GM23338 (cell line): ENCODE results near the gene PGP. TPM values are rescaled to one million over a fixed set of nuclear protein-coding genes. Genes with fewer than 3 reads are reported as not detected.

ENCODE experiments used
- ATAC-seq: fragments of 200-7000 bp; cut with Tn5 transposase; 3 replicates; pipeline ENCODE4 v1.9.1; 2020
- DNase-seq: peaks from one replicate; pipeline ENCODE4 v3.0.0-alpha.2; 2015; ENCODE audit warnings: low spot score
- H2AFZ ChIP-seq: fragments of 200-600 bp; sonication (generic); 2 replicates; pipeline ENCODE4 v1.8.0; 2016; ENCODE audit warnings: antibody characterized with exemption, mild to moderate bottlenecking, moderate library complexity
- H3F3A ChIP-seq: fragments of 200-600 bp; sonication (generic); replicated peaks from 2 replicates; pipeline ENCODE4 v1.8.0; 2017; ENCODE audit warnings: antibody characterized with exemption, mixed run types, low read depth
- H3K27ac ChIP-seq: fragments of 200-600 bp; sonication (generic); 2 replicates; pipeline ENCODE4 v1.6.1; 2016; ENCODE audit warnings: low read depth
- H3K27me3 ChIP-seq: fragments of 200-600 bp; sonication (generic); 2 replicates; pipeline ENCODE4 v1.8.0; 2016; ENCODE audit warnings: mild to moderate bottlenecking, mixed run types, moderate library complexity; ENCODE audit not compliant: insufficient read depth
- H3K36me3 ChIP-seq: fragments of 200-600 bp; sonication (generic); 2 replicates; pipeline ENCODE4 v1.8.0; 2016; ENCODE audit warnings: mild to moderate bottlenecking; ENCODE audit not compliant: insufficient read depth
- H3K4me1 ChIP-seq: fragments of 200-600 bp; sonication (generic); 2 replicates; pipeline ENCODE4 v1.8.0; 2016; ENCODE audit warnings: mild to moderate bottlenecking, moderate library complexity; ENCODE audit not compliant: insufficient read depth
- H3K4me2 ChIP-seq: fragments of 200-600 bp; sonication (generic); 2 replicates; pipeline ENCODE4 v1.7.1; 2017; ENCODE audit warnings: mixed run types
- H3K4me3 ChIP-seq: fragments of 200-600 bp; sonication (generic); 2 replicates; pipeline ENCODE4 v1.6.1; 2016; ENCODE audit warnings: mixed run types
- H3K79me2 ChIP-seq: fragments of 200-600 bp; sonication (generic); replicated peaks from 2 replicates; pipeline ENCODE4 v1.8.0; 2017; ENCODE audit warnings: mild to moderate bottlenecking; ENCODE audit not compliant: insufficient read depth
- H3K9me2 ChIP-seq: fragments of 200-600 bp; sonication (generic); 2 replicates; pipeline ENCODE4 v1.8.0; 2017; ENCODE audit not compliant: insufficient read depth
- H4K20me1 ChIP-seq: fragments of 200-600 bp; sonication (generic); replicated peaks from 2 replicates; pipeline ENCODE4 v1.8.0; 2017; ENCODE audit warnings: mild to moderate bottlenecking; ENCODE audit not compliant: insufficient read depth
- H3K27ac Mint-ChIP-seq: 2 replicates; pipeline ENCODE4 v1.8.0; 2020; ENCODE audit warnings: inconsistent platforms, mild to moderate bottlenecking, moderate library complexity, mixed read lengths
- H3K27me3 Mint-ChIP-seq: 3 replicates; pipeline ENCODE4 v1.8.0; 2022; ENCODE audit warnings: low read depth, mild to moderate bottlenecking, moderate library complexity, mixed read lengths, inconsistent platforms; ENCODE audit not compliant: insufficient read depth, poor library complexity
- H3K36me3 Mint-ChIP-seq: 3 replicates; pipeline ENCODE4 v1.8.0; 2021; ENCODE audit warnings: low read depth, mild to moderate bottlenecking, inconsistent platforms, moderate library complexity, mixed read lengths
- H3K4me1 Mint-ChIP-seq: 3 replicates; pipeline ENCODE4 v1.8.0; 2020; ENCODE audit warnings: mild to moderate bottlenecking, inconsistent platforms, mixed read lengths
- H3K4me3 Mint-ChIP-seq: 3 replicates; pipeline ENCODE4 v1.8.0; 2021; ENCODE audit warnings: moderate library complexity, mild to moderate bottlenecking, inconsistent platforms, mixed read lengths
- H3K9me3 Mint-ChIP-seq: 3 replicates; pipeline ENCODE4 v1.8.0; 2020; ENCODE audit warnings: moderate library complexity, mild to moderate bottlenecking, inconsistent platforms, mixed read lengths
- EZH2 ChIP-seq: fragments of 200-600 bp; sonication (generic); IDR thresholded peaks from one replicate; pipeline ENCODE4 v1.8.0; 2017; ENCODE audit warnings: antibody characterized with exemption, mild to moderate bottlenecking, low read depth; ENCODE audit not compliant: unreplicated experiment
- EZH2phosphoT487 ChIP-seq: fragments of 200-600 bp; sonication (generic); IDR thresholded peaks from one replicate; pipeline ENCODE4 v1.8.1; 2018; ENCODE audit warnings: antibody characterized with exemption; ENCODE audit not compliant: unreplicated experiment
- STAT1 ChIP-seq: IDR thresholded peaks from one replicate; pipeline ENCODE4 v1.6.1; 2016; ENCODE audit warnings: antibody characterized with exemption; ENCODE audit not compliant: unreplicated experiment
- ZNF114 ChIP-seq: fragments of 250-450 bp; sonication (Bioruptor Pico); IDR thresholded peaks from 2 replicates; pipeline ENCODE4 v1.5.0; 2020; ENCODE audit warnings: mild to moderate bottlenecking, moderate library complexity
- ZNF331 ChIP-seq: fragments of 250-450 bp; sonication (Bioruptor Pico); IDR thresholded peaks from 2 replicates; pipeline ENCODE4 v1.5.0; 2020; ENCODE audit warnings: low read depth, mild to moderate bottlenecking, moderate library complexity
- ZNF462 ChIP-seq: fragments of 250-450 bp; sonication (Bioruptor Pico); IDR thresholded peaks from 2 replicates; pipeline ENCODE4 v1.5.0; 2020; ENCODE audit warnings: mild to moderate bottlenecking, moderate library complexity
- polyA plus RNA-seq: library from polyadenylated mRNA; unstranded; fragments of >200 nt; fragmentation: Nextera tagmentation; extraction: Ambion mirVana; gene quantifications from 2 replicates; pipeline ENCODE4 v1.2.1, GENCODE V29; 2016
- total RNA-seq: library from RNA; depleted of rRNA; stranded (reverse); fragments of >200 nt; shearing (Covaris generic); gene quantifications from 2 replicates; pipeline ENCODE4 v1.2.3, GENCODE V29; 2014
- TF ChIP-seq, protein P1 (sequence below): IDR thresholded peaks from one replicate; pipeline ENCODE4 v1.6.1; 2018; ENCODE audit warnings: antibody characterized with exemption; ENCODE audit not compliant: unreplicated experiment

The PGP gene
- total and polyA plus RNA-seq, 2 experiments from 2014 or later = 44.4 to 80.3 TPM

- Mint-ChIP-seq H3K9me3 (no peaks in the 10 kb centered on the region), H3K4me1 (no peaks in the 10 kb centered on the region), H3K4me3 (peak overlapping the region; percentile 70; the same call in 1 of the 3 replicates), H3K27me3 (peaks cover 25% of the 10 kb centered on the region), H3K36me3 (no peaks in the 10 kb centered on the region; the same call in 2 of the 3 replicates), H3K27ac (no peak overlapping the region)
- ATAC-seq (no peak), DNase-seq (no peak)
- no peak overlapping the region for H3K4me3 ChIP-seq
- H4K20me1 ChIP-seq = no peaks in the 10 kb centered on the region
- no peaks in the 10 kb centered on the region; the same call in 1 of the 2 replicates for H3K4me1 ChIP-seq
- H2AFZ ChIP-seq = no peak overlapping the region
- no peak for TF ChIP-seq ZNF331
- no peak for TF ChIP-seq STAT1
- TF ChIP-seq EZH2 = no peak
- TF ChIP-seq ZNF462 (CRISPR knock-in tag) = no peak
- H3K27me3 ChIP-seq = peaks cover 37% of the 10 kb centered on the region
- no peaks in the 10 kb centered on the region for H3K36me3 ChIP-seq
- H3K4me2 ChIP-seq = no peak overlapping the region
- no peak overlapping the region for H3K27ac ChIP-seq
- H3K9me2 ChIP-seq = no peaks in the 10 kb centered on the region
- H3F3A ChIP-seq = 0 out of 2 replicates have a peak, but pooled peaks cover 2% of the 10 kb centered on the region
- H3K79me2 ChIP-seq = no peaks in the 10 kb centered on the region
These were observed 20.3 kb downstream of the PGP start for GRCh38 chr16:2194166-2194834.

- no peaks in the 10 kb centered on the region for H3K4me1 Mint-ChIP-seq
- no peak overlapping the region for H3K27ac Mint-ChIP-seq
- Histone ChIP-seq H4K20me1 (no peaks in the 10 kb centered on the region), H3K9me2 (no peaks in the 10 kb centered on the region), H3K79me2 (no peaks in the 10 kb centered on the region), H3K27ac (no peak overlapping the region), H3K4me2 (no peak overlapping the region), H2AFZ (no peak overlapping the region), H3K27me3 (peaks cover 11% of the 10 kb centered on the region), H3F3A (0 out of 2 replicates have a peak, but pooled peaks cover 2% of the 10 kb centered on the region), H3K36me3 (no peaks in the 10 kb centered on the region), H3K4me1 (no peaks in the 10 kb centered on the region; the same call in 1 of the 2 replicates), H3K4me3 (no peak overlapping the region)
- no peak for ATAC-seq
- no peaks in the 10 kb centered on the region for H3K9me3 Mint-ChIP-seq
- DNase-seq = no peak
- H3K27me3 Mint-ChIP-seq = peaks cover 5% of the 10 kb centered on the region
- no peak overlapping the region for H3K4me3 Mint-ChIP-seq
- H3K36me3 Mint-ChIP-seq = no peaks in the 10 kb centered on the region
- TF ChIP-seq ZNF114 (CRISPR knock-in tag) (no peak), STAT1 (no peak), EZH2phosphoT487 (no peak)
- TF ChIP-seq, protein P1, sequence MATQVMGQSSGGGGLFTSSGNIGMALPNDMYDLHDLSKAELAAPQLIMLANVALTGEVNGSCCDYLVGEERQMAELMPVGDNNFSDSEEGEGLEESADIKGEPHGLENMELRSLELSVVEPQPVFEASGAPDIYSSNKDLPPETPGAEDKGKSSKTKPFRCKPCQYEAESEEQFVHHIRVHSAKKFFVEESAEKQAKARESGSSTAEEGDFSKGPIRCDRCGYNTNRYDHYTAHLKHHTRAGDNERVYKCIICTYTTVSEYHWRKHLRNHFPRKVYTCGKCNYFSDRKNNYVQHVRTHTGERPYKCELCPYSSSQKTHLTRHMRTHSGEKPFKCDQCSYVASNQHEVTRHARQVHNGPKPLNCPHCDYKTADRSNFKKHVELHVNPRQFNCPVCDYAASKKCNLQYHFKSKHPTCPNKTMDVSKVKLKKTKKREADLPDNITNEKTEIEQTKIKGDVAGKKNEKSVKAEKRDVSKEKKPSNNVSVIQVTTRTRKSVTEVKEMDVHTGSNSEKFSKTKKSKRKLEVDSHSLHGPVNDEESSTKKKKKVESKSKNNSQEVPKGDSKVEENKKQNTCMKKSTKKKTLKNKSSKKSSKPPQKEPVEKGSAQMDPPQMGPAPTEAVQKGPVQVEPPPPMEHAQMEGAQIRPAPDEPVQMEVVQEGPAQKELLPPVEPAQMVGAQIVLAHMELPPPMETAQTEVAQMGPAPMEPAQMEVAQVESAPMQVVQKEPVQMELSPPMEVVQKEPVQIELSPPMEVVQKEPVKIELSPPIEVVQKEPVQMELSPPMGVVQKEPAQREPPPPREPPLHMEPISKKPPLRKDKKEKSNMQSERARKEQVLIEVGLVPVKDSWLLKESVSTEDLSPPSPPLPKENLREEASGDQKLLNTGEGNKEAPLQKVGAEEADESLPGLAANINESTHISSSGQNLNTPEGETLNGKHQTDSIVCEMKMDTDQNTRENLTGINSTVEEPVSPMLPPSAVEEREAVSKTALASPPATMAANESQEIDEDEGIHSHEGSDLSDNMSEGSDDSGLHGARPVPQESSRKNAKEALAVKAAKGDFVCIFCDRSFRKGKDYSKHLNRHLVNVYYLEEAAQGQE = no peak
These were observed 23.3 kb downstream of the PGP start for GRCh38 chr16:2191446-2191706.
